VCaP (cell line): ENCODE data around the gene EMID1.

Experiments used
- H3K27ac ChIP-seq: fragments of 450-650 bp; 2 replicates; pipeline ENCODE4 v1.5.1; 2017
- TF ChIP-seq, protein P1 (sequence below): fragments of 450-650 bp; conservative IDR thresholded peaks from 2 replicates; pipeline ENCODE4 v1.5.1; 2017; ENCODE audit warnings: mild to moderate bottlenecking, moderate library complexity

Gene EMID1

DNA sequence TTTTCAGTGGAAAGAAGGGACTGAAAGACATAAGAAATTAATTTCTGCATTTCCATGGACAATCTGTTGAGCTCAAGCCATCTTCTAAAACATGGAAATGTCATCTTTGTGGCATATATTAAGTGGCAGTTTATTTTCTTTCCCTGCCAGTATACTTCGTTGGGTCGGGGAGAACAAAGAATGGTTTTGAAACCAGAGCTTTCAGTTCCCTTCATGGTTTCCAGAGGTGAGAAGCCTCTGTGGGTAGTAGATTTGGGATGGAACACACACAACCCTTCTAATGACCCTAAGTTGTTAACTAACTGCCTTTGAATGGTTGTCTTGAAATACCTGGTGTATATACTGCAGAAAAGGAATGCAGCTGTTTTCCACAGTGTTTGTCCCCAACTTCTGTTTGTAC is 83.1 kb downstream of the EMID1 start:
- no peak overlapping the region; the same call in 1 of the 2 replicates for H3K27ac ChIP-seq
- TF ChIP-seq, protein P1, sequence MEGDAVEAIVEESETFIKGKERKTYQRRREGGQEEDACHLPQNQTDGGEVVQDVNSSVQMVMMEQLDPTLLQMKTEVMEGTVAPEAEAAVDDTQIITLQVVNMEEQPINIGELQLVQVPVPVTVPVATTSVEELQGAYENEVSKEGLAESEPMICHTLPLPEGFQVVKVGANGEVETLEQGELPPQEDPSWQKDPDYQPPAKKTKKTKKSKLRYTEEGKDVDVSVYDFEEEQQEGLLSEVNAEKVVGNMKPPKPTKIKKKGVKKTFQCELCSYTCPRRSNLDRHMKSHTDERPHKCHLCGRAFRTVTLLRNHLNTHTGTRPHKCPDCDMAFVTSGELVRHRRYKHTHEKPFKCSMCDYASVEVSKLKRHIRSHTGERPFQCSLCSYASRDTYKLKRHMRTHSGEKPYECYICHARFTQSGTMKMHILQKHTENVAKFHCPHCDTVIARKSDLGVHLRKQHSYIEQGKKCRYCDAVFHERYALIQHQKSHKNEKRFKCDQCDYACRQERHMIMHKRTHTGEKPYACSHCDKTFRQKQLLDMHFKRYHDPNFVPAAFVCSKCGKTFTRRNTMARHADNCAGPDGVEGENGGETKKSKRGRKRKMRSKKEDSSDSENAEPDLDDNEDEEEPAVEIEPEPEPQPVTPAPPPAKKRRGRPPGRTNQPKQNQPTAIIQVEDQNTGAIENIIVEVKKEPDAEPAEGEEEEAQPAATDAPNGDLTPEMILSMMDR, result no peak

DNA sequence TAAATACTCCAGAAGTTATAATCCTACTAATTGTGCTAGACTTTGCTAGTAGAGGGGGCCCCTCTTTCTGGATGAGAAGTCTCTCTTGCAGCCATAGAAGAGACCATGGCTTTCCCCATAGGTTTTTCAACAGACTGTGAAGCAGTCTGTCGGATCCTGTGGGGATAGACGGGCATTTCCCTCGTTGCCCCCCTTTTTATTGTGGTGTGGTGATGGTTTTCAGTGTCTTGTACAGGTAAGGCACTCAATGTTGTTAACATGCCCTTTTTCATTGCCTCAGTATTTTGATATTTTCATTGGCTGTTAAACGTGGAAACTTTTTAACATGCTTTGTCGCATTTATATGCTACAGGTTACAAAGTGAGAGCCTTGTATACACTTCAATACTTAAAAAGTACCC is 84.4 kb downstream of the EMID1 start:
- H3K27ac ChIP-seq, result peak overlapping the region; percentile 12; the same call in 1 of the 2 replicates
- TF ChIP-seq, protein P1, result no peak

DNA sequence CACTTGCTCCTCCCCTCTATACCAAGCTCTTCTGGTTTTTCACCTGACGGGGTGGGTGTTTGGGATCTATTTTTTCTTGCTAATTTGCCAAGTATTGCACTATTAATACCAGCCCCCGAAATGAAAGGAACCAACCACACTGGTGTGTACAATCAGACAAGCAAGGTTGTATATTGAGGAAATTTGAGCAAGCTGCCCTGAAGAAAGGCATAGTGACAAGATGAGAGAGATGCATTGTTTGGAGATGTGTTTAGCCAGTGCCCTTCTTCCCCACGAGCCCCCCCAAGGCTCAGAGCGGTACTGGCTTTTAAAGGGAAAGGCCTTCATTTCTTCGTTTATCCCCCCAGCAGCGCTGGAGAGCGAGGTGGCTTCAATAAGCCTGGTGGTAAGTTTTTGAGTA is 85.5 kb downstream of the EMID1 start:
- H3K27ac ChIP-seq, result peak overlapping the region; percentile 12; the same call in 1 of the 2 replicates
- TF ChIP-seq, protein P1, result no peak

DNA sequence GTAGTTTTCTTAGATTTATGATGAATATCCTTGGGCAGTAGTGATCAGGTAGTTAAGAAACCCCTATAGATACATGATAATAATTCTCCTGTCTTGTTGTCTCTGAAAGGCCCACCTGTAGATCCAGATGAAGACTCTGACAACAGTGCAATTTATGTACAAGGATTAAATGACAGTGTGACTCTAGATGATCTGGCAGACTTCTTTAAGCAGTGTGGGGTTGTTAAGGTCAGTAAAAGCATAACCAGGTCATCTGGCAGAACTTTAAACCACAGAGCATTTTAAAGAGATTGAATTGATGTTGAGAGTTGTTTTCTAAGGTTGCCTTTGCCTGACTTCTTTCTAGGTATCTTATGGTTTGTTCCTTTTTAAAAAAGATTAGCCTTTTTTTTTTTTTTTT is 86.7 kb downstream of the EMID1 start:
- H3K27ac ChIP-seq, result no peak overlapping the region
- TF ChIP-seq, protein P1, result no peak

DNA sequence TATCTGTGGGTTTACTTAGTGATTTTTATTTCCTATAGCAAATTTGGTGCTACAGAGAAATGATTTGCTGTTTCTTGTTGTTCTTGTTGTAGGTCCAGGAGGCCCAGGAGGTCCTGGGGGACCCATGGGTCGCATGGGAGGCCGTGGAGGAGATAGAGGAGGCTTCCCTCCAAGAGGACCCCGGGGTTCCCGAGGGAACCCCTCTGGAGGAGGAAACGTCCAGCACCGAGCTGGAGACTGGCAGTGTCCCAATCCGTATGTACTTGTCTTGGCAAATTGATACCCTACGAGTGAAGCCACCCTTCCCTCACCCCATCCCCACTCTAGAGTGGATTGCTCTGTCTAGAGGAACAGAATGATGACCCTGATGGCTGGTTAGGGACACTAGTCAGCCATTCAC is 92.9 kb downstream of the EMID1 start:
- H3K27ac ChIP-seq, result no peak overlapping the region; the same call in 1 of the 2 replicates
- TF ChIP-seq, protein P1, result no peak

DNA sequence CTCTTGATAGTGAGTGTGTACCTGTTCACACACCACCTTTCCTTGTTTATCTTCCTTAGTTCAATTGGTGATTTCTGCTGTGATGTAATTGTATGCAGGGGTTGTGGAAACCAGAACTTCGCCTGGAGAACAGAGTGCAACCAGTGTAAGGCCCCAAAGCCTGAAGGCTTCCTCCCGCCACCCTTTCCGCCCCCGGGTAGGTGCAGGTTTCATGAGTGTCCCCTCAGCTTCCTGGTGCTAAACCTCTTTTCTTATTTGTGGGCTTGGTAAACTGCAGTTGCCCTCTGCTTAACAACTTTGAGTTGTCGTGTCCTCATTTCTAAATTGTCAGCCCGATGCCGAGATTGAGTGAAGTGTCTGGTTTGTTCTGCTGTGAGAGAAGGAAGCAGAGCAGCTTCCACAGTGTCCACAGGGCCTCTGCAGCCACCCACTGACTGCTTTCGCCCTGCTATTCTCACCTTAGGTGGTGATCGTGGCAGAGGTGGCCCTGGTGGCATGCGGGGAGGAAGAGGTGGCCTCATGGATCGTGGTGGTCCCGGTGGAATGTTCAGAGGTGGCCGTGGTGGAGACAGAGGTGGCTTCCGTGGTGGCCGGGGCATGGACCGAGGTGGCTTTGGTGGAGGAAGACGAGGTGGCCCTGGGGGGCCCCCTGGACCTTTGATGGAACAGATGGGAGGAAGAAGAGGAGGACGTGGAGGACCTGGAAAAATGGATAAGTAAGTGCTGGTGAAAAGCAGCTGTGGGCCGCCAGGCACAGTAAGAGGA is 93.6 kb downstream of the EMID1 start:
- H3K27ac ChIP-seq, result no peak overlapping the region
- TF ChIP-seq, protein P1, result no peak

DNA sequence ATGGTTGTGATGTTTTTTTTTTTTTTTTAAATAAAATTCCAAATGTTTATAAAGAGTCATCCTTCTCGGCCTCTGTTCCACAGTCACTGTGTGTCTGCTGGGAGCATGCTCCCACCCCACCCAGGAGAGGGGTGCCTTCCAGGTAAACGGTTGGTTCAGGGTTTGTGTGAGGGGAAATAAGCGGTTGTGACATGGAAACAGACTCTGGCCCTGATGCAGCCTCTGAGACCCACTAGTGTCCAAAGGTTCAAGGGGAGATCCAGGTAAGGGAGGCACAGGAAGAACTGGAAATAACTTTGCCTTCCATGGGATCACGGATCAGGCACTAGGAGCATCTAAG is 94.7 kb downstream of the EMID1 start:
- TF ChIP-seq, protein P1, result no peak
- H3K27ac ChIP-seq, result no peak overlapping the region
